Measurements from ENCODE around the gene TMEM243.
"Not testable (repeated sequence)": the region's sequence is repeated elsewhere in the genome, so short reads cannot be mapped to it uniquely, and the experiment has no call there.

Gene TMEM243

GRCh38 chr7:87219545-87220025 lies at the start of gene TMEM243:
Gene TMEM243 (minus strand): TSS chr7:87219732. CDS start chr7:87219503, 229 bp downstream.
- peak; percentile 64 to 74 for DNase-seq (ENCODE audit: low read depth in 1 of 2, low spot score in 1 of 2)

- no peak for DNase-seq (ENCODE audit: low read depth in 1 of 2, low spot score in 1 of 2)
Measured at GRCh38 chr7:87267239-87267900, 47.8 kb upstream of the TMEM243 start.

- no peak for DNase-seq (ENCODE audit: low read depth in 1 of 2, low spot score in 1 of 2)
Measured at GRCh38 chr7:87263537-87263936, 44.0 kb upstream of the TMEM243 start.

GRCh38 chr7:87253589-87254087 lies 34.1 kb upstream of the TMEM243 start:
- no peak for DNase-seq (ENCODE audit: low read depth in 1 of 2, low spot score in 1 of 2)

GRCh38 chr7:87245671-87246070 lies 26.1 kb upstream of the TMEM243 start:
- not testable (repeated sequence) for DNase-seq (ENCODE audit: low read depth in 1 of 2, low spot score in 1 of 2)

- not testable (repeated sequence) for DNase-seq (ENCODE audit: low read depth in 1 of 2, low spot score in 1 of 2)
Measured at GRCh38 chr7:87238464-87239051, 19.0 kb upstream of the TMEM243 start.

- no peak for DNase-seq (ENCODE audit: low read depth in 1 of 2, low spot score in 1 of 2)
Measured at GRCh38 chr7:87234949-87235348, 15.4 kb upstream of the TMEM243 start.

GRCh38 chr7:87231711-87232110 lies 12.2 kb upstream of the TMEM243 start:
- no peak for DNase-seq (ENCODE audit: low read depth in 1 of 2, low spot score in 1 of 2)

- DNase-seq (ENCODE audit: low read depth in 1 of 2, low spot score in 1 of 2), result no peak
Measured at GRCh38 chr7:87231258-87231657, 11.7 kb upstream of the TMEM243 start.

- DNase-seq (ENCODE audit: low read depth in 1 of 2, low spot score in 1 of 2), result no peak
Measured at GRCh38 chr7:87226495-87226894, 7.0 kb upstream of the TMEM243 start.

GRCh38 chr7:87225696-87226095 lies 6.2 kb upstream of the TMEM243 start:
- DNase-seq (ENCODE audit: low read depth in 1 of 2, low spot score in 1 of 2), result no peak

- no peak for DNase-seq (ENCODE audit: low read depth in 1 of 2, low spot score in 1 of 2)
Measured at GRCh38 chr7:87223666-87224065, 4.1 kb upstream of the TMEM243 start.

GRCh38 chr7:87220734-87221215 lies 1.2 kb upstream of the TMEM243 start:
- no peak for DNase-seq (ENCODE audit: low read depth in 1 of 2, low spot score in 1 of 2)

GRCh38 chr7:87220026-87220733 lies 648 bp upstream of the TMEM243 start:
- peak; percentile 63 to 73 for DNase-seq (ENCODE audit: low read depth in 1 of 2, low spot score in 1 of 2)

- DNase-seq (ENCODE audit: low read depth in 1 of 2, low spot score in 1 of 2), result no peak
Measured at GRCh38 chr7:87218796-87219544, 562 bp downstream of the TMEM243 start.

- no peak for DNase-seq (ENCODE audit: low read depth in 1 of 2, low spot score in 1 of 2)
Measured at GRCh38 chr7:87217983-87218653, 1.4 kb downstream of the TMEM243 start.

GRCh38 chr7:87216701-87217508 lies 2.6 kb downstream of the TMEM243 start:
- no peak for DNase-seq (ENCODE audit: low read depth in 1 of 2, low spot score in 1 of 2)

GRCh38 chr7:87215046-87215445 lies 4.5 kb downstream of the TMEM243 start:
- DNase-seq (ENCODE audit: low read depth in 1 of 2, low spot score in 1 of 2), result no peak

- DNase-seq (ENCODE audit: low read depth in 1 of 2, low spot score in 1 of 2), result no peak
Measured at GRCh38 chr7:87213811-87214210, 5.7 kb downstream of the TMEM243 start.

GRCh38 chr7:87213252-87213651 lies 6.3 kb downstream of the TMEM243 start:
- DNase-seq (ENCODE audit: low read depth in 1 of 2, low spot score in 1 of 2), result no peak

All from activated T-helper 1 cell treated with anti-CD3 and anti-CD28 coated beads, Interleukin-2, amount 50 U/mL, for 16 hours (primary cell).